PC-9 (cell line): ENCODE results near the gene CITED4. TPM values are rescaled to one million over a fixed set of nuclear protein-coding genes. Genes with fewer than 3 reads are reported as not detected.
A peak's percentile ranks its signal among the peaks of the same experiment; 100 is the strongest.

Experiments
- BruUV-seq: library from RNA; stranded (reverse); fragments of 400-500 nt; replicated peaks from 2 replicates; lab custom pipeline; 2021; lab: Mats Ljungman, UMichigan
- CTCF ChIA-PET: fragments of 300-600 bp; sonication (Branson Sonifier 250); formaldehyde crosslinking; loops from one replicate; lab custom pipeline; 2022; ENCODE audit warnings: antibody characterized with exemption; lab: Charles Lee
- POLR2A ChIA-PET: fragments of 300-600 bp; sonication (Branson Sonifier 250); formaldehyde crosslinking; loops from one replicate; lab custom pipeline; 2022; ENCODE audit warnings: antibody characterized with exemption; ENCODE audit not compliant: unreplicated experiment; lab: Charles Lee
- DNase-seq, 2 experiments: peaks; one replicate each; pipeline versions ENCODE4 v3.0.0 to v3.0.0-alpha.2; 2015 to 2022; ENCODE audit warnings: mixed read lengths in 1 of 2
- H2AFZ ChIP-seq: fragments of 200-600 bp; sonication (generic); 2 replicates; pipeline ENCODE4 v1.8.1; 2017; ENCODE audit warnings: antibody characterized with exemption
- H3F3A ChIP-seq: fragments of 200-600 bp; sonication (generic); 2 replicates; pipeline ENCODE4 v1.8.1; 2017; ENCODE audit warnings: antibody characterized with exemption, mild to moderate bottlenecking, low read depth; ENCODE audit not compliant: insufficient read depth
- H3K27ac ChIP-seq: fragments of 200-600 bp; sonication (generic); 2 replicates; pipeline ENCODE4 v1.6.1; 2016; ENCODE audit warnings: mixed run types
- H3K27me3 ChIP-seq: fragments of 200-600 bp; sonication (generic); 2 replicates; pipeline ENCODE4 v1.6.1; 2016; ENCODE audit warnings: low read depth, mixed run types; ENCODE audit not compliant: insufficient read depth
- H3K36me3 ChIP-seq: fragments of 200-600 bp; sonication (generic); 2 replicates; pipeline ENCODE4 v1.6.1; 2016; ENCODE audit warnings: low read depth, mixed run types
- H3K4me1 ChIP-seq: fragments of 200-600 bp; sonication (generic); replicated peaks from 2 replicates; pipeline ENCODE4 v1.6.1; 2016; ENCODE audit warnings: mixed run types; ENCODE audit not compliant: insufficient read depth
- H3K4me2 ChIP-seq: fragments of 200-600 bp; sonication (generic); 2 replicates; pipeline ENCODE4 v1.6.1; 2017; ENCODE audit warnings: mixed run types
- H3K4me3 ChIP-seq: fragments of 200-600 bp; sonication (generic); 2 replicates; pipeline ENCODE4 v1.6.1; 2016; ENCODE audit warnings: mixed run types
- H3K79me2 ChIP-seq: fragments of 200-600 bp; sonication (generic); 2 replicates; pipeline ENCODE4 v1.6.1; 2017; ENCODE audit warnings: low read depth, mixed run types
- H3K9me2 ChIP-seq: fragments of 200-600 bp; sonication (generic); 2 replicates; pipeline ENCODE4 v1.8.1; 2017; ENCODE audit warnings: mild to moderate bottlenecking; ENCODE audit not compliant: insufficient read depth
- H3K9me3 ChIP-seq: fragments of 200-600 bp; sonication (generic); 2 replicates; pipeline ENCODE4 v1.8.1; 2016; ENCODE audit warnings: low read depth; ENCODE audit not compliant: insufficient read depth
- H4K20me1 ChIP-seq: fragments of 200-600 bp; sonication (generic); 2 replicates; pipeline ENCODE4 v1.8.1; 2017; ENCODE audit not compliant: insufficient read depth
- EZH2 ChIP-seq: fragments of 200-600 bp; sonication (generic); IDR thresholded peaks from 2 replicates; pipeline ENCODE4 v1.8.0; 2017; ENCODE audit warnings: antibody characterized with exemption, low read depth
- intact Hi-C: fragments of 100-400 bp; cut with micrococcal nuclease; formaldehyde crosslinking; loops from one replicate; pipeline ENCODE4 v1.10.0; 2022; ENCODE audit not compliant: unreplicated experiment
- total RNA-seq: library from RNA; stranded (reverse); gene quantifications from 2 replicates; pipeline ENCODE4 v1.2.3, GENCODE V29; 2021
- TF ChIP-seq, protein P1 (sequence below): fragments of 200-600 bp; sonication (generic); conservative IDR thresholded peaks from 2 replicates; pipeline ENCODE4 v1.6.1; 2017; ENCODE audit warnings: mixed run types, antibody characterized with exemption, mild to moderate bottlenecking, moderate library complexity

CITED4 gene
- total RNA-seq, 1 experiment from 2014 or later, result 67.5 TPM

DNA sequence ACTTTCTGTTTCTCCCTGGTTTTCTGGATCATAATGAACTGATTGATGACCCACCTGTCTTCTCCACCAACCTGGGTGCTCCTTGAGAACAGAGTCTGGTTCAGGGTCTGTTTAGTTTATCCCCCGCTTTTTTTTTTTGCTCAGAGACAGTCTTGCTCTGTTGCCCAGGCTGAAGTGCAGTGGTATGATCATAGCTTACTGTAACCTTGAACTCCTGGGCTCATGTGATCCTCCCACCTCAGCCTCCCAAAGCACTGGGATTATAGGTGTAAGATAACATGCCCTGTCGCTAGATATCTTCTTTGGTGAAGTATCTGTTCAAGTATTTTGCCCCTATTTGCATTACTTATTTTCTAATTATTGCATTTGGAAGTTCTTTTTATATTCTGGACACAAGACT, 30.2 kb upstream of the CITED4 start:
- BruUV-seq, result no TSS peak

GRCh38 chr1:40890771-40891170, 28.6 kb upstream of the CITED4 start:
- H3K27ac ChIP-seq, result peak overlapping the region; percentile 48
- BruUV-seq, result no TSS peak
- CTCF ChIA-PET, result interaction anchor here (0.6 kb wide), 1 partner anchor 29 kb away, joined by 8 read pairs; the partner anchor contains the start of gene CITED4

More for the DNA sequence above, 30.2 kb upstream of the CITED4 start:
- no peaks in the 10 kb centered on the region for H4K20me1 ChIP-seq
- H3F3A ChIP-seq, result peaks cover 23% of the 10 kb centered on the region
- H3K9me3 ChIP-seq, result peaks cover 30% of the 10 kb centered on the region
- no peak overlapping the region for H3K4me2 ChIP-seq
- H3K9me2 ChIP-seq, result no peaks in the 10 kb centered on the region
- H3K4me1 ChIP-seq, result peaks cover 40% of the 10 kb centered on the region
- no peak overlapping the region for H3K27ac ChIP-seq
- ChIA-PET CTCF (no interaction called here), POLR2A (no interaction called here)
- H3K4me3 ChIP-seq, result no peak overlapping the region
- no peaks in the 10 kb centered on the region for H3K79me2 ChIP-seq
- no peak for DNase-seq
- TF ChIP-seq EZH2, result no peak
- TF ChIP-seq, protein P1, sequence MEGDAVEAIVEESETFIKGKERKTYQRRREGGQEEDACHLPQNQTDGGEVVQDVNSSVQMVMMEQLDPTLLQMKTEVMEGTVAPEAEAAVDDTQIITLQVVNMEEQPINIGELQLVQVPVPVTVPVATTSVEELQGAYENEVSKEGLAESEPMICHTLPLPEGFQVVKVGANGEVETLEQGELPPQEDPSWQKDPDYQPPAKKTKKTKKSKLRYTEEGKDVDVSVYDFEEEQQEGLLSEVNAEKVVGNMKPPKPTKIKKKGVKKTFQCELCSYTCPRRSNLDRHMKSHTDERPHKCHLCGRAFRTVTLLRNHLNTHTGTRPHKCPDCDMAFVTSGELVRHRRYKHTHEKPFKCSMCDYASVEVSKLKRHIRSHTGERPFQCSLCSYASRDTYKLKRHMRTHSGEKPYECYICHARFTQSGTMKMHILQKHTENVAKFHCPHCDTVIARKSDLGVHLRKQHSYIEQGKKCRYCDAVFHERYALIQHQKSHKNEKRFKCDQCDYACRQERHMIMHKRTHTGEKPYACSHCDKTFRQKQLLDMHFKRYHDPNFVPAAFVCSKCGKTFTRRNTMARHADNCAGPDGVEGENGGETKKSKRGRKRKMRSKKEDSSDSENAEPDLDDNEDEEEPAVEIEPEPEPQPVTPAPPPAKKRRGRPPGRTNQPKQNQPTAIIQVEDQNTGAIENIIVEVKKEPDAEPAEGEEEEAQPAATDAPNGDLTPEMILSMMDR, result no peak
- H3K27me3 ChIP-seq, result no peaks in the 10 kb centered on the region
- H3K36me3 ChIP-seq, result no peaks in the 10 kb centered on the region
- intact Hi-C loops, result no loop called here
- H2AFZ ChIP-seq, result no peak overlapping the region

GRCh38 chr1:40887652-40888051, 25.5 kb upstream of the CITED4 start:
- H3K27me3 ChIP-seq, result no peaks in the 10 kb centered on the region
- H3F3A ChIP-seq, result peaks cover 9% of the 10 kb centered on the region
- H3K4me3 ChIP-seq, result no peak overlapping the region
- H4K20me1 ChIP-seq, result no peaks in the 10 kb centered on the region
- no peaks in the 10 kb centered on the region for H3K36me3 ChIP-seq
- TF ChIP-seq, protein P1, result no peak
- TF ChIP-seq EZH2, result no peak
- intact Hi-C loops, result no loop called here
- peaks cover 26% of the 10 kb centered on the region for H3K4me1 ChIP-seq
- no peak overlapping the region for H3K4me2 ChIP-seq
- ChIA-PET POLR2A (no interaction called here), CTCF (interaction anchor here (0.5 kb wide), 2 partner anchors 65 to 567 kb away, joined by 3 to 4 read pairs; no protein-coding TSS in a partner anchor)
- no peak for DNase-seq
- no peaks in the 10 kb centered on the region for H3K79me2 ChIP-seq
- no peaks in the 10 kb centered on the region for H3K9me2 ChIP-seq
- no peak overlapping the region for H3K27ac ChIP-seq
- H2AFZ ChIP-seq, result no peak overlapping the region
- H3K9me3 ChIP-seq, result no peaks in the 10 kb centered on the region
- BruUV-seq, result no TSS peak

More at GRCh38 chr1:40890771-40891170, 28.6 kb upstream of the CITED4 start:
- H3K9me3 ChIP-seq, result peaks cover 28% of the 10 kb centered on the region
- no peaks in the 10 kb centered on the region for H3K9me2 ChIP-seq
- H3K4me1 ChIP-seq, result peaks cover 26% of the 10 kb centered on the region
- H3K27me3 ChIP-seq, result no peaks in the 10 kb centered on the region
- POLR2A ChIA-PET, result interaction anchor here (0.7 kb wide), 1 partner anchor 11 kb away, joined by 4 read pairs; no protein-coding TSS in a partner anchor
- H2AFZ ChIP-seq, result no peak overlapping the region
- intact Hi-C loops, result no loop called here
- H3K79me2 ChIP-seq, result no peaks in the 10 kb centered on the region
- H3K36me3 ChIP-seq, result no peaks in the 10 kb centered on the region
- no peak overlapping the region for H3K4me3 ChIP-seq
- peaks cover 9% of the 10 kb centered on the region for H3F3A ChIP-seq
- H4K20me1 ChIP-seq, result no peaks in the 10 kb centered on the region
- DNase-seq, result peak in 1 of 2 experiments; percentile 83
- TF ChIP-seq, protein P1, result no peak
- TF ChIP-seq EZH2, result no peak
- H3K4me2 ChIP-seq, result peak overlapping the region; percentile 8; the same call in 1 of the 2 replicates
